Measurements from ENCODE around the gene CREB3L2.
"Not testable (repeated sequence)": the region's sequence is repeated elsewhere in the genome, so short reads cannot be mapped to it uniquely, and the experiment has no call there.

Gene CREB3L2

DNA sequence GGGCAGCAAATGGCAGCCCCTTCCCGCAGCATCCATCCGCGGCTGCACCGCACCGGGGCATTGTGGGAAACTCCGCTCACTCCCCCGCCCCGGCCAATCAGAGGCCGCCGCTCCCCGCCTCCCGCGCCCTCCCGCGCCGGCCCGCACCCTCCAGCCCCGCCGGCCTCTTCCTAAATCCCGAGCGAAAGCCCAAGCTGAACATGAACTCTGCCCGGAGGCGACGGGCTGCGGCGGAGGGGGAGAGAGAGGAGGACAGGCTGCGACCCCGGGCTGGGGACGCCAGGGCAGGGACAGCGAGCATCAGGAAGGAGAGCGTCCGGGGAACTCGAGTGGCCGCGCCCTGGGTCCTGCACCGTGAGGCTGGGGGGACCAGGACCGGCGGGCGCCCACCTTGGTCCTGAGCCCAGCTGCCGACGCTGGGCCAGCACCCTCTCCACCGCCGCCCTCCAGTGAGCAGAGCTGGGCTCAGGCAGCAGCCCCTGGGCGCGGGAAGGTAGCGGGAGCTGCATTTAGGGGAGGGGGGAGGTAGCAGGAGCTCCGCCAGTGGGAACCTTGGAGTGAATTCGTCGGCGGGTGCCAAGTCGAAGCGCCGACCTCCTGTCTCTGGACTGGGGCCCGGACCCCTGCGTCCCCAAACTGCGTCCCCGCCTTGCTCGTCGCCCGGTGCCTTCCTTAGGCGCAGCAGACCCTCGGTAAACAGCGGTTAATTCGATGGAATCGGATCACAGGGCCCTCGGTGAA is 154.9 kb downstream of the CREB3L2 start, which contains the start of gene DGKI:
DGKI (minus strand) TSS at position 148 of the 741 bp plus-strand sequence.
- no peak for DNase-seq (ENCODE audit: extremely low read depth in 1 of 2, low read depth in 1 of 2)

DNA sequence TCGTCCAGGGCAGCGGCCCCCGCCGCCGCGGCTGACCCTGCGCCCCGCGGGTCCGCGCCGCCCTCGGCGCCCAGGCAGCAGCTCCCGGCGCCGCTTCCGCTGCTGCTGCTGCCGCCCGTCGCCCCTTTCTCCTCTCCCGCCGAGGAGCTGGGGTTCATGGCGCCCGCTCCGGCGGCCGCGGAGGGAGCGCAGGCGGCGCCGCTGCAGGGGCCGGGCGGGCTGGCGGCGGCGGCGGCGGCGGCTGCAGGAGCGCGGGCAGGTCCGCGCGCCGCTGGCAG is 155.4 kb downstream of the CREB3L2 start:
- no peak for DNase-seq (ENCODE audit: extremely low read depth in 1 of 2, low read depth in 1 of 2)

DNA sequence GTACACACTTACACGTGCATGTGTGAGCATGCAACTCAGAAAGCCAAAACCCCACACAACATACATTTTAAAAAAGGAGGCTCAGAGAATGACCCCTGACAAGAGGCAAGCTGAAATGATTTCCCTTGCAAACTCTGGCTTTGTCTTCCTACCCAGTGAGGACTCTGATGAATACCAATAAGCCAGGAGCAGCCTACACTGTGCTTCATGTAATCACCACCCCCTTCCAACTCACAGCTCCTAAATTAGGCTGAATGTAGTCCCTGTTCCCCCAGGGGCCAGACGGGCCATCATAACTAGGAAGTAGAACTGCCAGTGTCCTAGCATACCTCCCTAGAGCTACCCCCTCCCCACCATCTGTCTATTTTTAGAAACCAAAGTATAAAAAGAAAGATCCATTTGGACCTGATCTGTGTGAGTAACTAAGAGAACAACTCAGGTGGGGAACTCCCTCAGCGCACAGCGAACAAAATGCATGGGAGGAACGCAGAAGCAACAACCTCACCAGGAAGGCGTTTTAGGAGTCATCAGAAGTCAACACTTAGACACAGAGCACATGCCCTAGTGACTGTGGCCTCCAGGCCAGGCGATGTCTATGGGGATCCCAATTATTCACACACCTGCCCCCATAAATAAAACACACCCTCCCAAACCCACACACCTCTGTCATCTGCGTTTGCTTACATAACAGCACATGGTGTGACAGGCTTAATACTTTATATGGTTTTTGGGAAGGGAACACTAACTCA is 157.0 kb downstream of the CREB3L2 start:
- no peak for DNase-seq (ENCODE audit: extremely low read depth in 1 of 2, low read depth in 1 of 2)

DNA sequence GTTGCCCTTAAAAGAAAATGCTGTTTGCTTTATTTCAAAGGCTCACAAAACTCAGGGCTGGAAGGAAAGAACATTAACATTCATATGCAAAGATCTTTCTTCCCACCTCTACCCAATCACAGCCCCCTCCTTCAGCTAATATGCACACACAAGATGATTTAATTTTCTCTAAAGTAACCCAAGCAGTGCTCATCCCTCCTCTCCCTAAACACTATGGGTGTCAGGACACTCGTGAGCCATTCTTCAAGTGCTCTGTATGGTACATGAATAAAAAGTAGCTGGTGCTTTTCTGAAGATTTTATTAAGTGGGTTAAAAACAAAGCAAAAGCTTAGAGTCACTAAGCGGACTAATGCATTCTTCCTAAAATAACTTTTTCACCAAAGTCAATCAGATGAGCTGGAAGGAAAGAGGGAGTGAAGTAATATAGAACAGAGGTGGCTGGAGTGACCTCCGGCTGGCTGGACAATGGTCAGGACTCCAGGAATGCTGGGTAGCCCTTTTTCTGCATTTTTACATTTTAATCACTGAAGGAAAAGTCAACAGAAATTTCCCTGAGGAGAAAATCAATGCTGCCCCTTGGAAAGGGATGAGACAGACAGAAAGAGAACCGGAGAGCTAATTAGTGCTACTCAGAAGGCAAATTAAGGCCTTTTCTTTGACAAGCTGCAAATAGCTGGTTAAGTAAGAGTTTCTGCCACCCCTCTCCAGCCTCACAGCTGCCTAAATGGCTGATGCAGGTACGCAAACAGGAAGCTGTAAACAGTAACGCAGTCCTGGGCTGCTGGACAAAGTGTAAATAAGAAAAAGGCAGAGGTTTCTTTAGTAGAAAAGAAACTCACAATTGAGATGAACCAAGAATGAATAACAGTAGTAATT is 161.7 kb downstream of the CREB3L2 start:
- no peak for DNase-seq (ENCODE audit: extremely low read depth in 1 of 2, low read depth in 1 of 2)

DNA sequence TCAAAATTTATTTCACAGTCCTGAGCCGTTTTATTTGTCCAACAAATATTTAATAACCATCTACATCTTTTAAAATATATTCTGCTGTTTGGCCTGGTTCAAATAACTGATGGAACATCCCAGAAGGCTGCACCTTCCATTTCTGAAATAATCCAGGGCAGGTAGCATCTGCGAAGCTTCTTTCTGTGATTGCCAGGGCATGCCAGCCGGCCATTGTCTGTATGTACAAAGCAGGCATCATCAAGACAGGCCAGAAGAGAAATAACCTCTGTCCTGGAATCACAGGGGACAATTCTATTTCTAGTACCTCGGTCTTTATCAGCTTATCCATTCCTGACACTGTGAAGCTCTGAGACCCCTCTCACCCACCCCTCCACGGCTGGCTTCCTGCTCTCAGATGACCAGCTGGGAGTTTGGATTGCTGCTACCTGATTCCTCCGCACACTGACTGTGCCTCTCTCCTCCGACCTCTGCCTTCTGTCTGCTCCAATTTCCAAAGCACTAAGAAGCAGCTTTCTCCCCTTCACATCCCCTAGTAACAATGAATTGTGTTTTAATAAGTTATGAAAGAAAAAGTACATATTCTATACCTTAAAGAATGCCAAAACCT is 163.1 kb downstream of the CREB3L2 start:
- no peak for DNase-seq (ENCODE audit: extremely low read depth in 1 of 2, low read depth in 1 of 2)

DNA sequence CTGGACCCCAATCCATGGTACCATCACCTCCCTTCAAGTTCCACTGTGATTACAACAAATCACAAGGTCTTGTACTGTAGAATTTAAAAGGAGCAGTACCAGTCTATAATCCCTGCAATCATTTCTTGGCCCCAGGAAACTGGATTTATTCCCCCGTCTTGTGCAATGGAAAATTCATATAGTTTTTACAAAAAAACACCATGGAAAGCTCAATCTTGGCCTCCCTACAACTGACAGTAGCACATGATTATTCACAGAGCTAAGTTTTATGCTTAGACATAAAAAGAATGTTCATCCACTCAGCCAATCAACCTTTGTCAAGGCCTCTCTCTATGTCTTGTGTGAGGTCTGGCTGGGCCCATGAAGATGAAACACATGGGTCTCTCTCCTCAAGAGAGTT is 165.3 kb downstream of the CREB3L2 start:
- no peak for DNase-seq (ENCODE audit: extremely low read depth in 1 of 2, low read depth in 1 of 2)

DNA sequence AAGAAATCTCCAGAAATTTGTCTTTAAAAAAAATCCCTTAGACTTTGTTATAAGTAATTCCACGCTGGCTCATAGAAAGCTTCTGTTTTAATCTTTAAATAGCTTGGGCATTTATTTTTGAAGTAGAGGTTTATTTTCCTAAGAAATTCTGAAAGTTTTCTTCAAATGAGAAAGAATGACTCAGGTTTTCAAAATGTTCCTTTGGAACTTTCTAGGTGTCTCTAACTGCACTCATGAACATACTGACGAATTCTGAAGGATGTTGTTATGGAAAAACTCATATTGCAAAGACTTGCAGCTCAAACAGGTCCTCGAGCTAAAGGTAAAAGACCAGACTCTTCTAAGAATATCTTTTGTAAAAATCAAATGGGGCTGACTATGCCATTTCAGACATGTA is 165.8 kb downstream of the CREB3L2 start:
- DNase-seq (ENCODE audit: extremely low read depth in 1 of 2, low read depth in 1 of 2) = no peak

DNA sequence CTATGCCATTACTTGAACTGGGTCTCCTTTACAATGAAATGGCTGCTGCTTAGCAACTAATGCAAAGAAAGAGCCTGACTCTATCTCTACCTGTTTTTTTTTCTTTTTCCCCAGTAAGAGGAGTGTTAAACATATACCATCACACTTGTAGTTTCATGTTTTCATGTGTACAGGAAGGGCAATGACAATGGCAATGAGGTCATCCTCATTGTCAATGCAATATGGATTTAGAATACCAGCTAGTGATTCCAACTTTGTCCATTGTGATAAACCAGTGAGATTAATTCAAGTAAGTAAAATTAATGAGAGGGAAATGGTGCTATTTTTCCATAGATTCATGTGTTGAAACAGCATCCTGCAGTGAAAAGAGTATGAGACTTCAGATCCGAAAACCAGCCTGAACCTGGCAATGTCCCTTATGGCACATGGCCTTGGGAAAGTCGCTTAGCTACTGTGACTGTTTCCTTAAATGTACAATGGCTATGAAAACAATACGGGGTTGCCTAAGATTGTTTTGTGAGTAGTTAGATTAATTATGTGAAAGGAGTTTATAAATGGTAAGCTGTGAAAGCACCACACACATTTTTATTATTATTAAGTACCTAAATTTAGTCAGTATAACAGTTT is 166.3 kb downstream of the CREB3L2 start:
- no peak for DNase-seq (ENCODE audit: extremely low read depth in 1 of 2, low read depth in 1 of 2)

DNA sequence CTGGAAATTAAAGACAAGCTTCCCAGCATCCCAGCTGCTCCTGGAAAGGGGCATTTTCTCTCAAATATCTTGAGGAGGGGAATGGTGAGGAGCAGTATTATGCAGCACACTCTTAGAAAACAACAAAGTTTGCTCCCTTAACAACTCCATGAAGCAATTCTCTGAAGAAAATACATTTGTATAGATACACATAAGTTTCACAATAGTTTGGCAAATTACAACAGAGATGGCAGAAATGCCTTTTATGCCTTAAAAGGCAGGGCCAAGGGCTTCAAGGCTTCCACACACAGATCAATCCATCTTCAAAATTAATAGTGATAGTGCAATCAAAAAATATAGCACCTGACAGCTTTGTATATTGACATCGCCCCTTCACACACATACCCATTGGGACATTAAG is 167.3 kb downstream of the CREB3L2 start:
- no peak for DNase-seq (ENCODE audit: extremely low read depth in 1 of 2, low read depth in 1 of 2)

DNA sequence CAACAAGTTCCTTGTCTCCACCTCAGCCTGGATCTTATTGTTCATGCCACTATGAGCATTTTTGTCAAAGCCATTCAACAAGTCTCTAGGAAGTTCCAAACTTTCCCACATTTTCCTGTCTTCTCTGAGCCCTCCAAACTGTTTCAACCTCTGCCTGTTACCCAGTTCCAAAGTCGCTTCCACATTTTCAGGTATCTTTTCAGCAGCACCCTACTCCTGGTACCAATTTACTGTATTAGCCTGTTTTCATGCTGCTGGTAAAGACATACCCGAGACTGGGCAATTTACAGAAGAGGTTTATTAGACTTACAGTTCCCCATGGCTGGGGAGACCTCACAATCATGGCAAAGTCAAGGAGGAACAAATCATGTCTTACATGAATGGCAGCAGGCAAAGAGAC is 168.9 kb downstream of the CREB3L2 start:
- not testable (repeated sequence) for DNase-seq (ENCODE audit: extremely low read depth in 1 of 2, low read depth in 1 of 2)

DNA sequence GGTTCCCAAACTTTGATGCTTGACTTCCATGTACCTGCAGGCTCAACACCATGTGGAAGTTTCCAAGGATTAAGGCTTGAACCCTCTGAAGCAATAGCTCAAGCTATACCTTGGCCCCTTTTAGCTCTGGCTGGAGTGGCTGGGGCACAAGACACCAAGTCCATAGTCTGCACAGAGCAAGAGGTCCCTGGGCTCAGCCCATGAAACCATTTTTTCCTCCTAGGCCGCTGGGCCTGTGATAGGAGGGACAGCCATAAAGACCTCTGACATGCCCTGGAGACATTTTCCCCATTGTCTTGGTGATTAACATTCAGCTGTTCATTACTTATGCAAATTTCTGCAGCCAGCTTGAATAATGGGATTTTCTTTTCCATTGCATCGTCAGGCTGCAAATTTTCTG is 169.5 kb downstream of the CREB3L2 start:
- no peak for DNase-seq (ENCODE audit: extremely low read depth in 1 of 2, low read depth in 1 of 2)

DNA sequence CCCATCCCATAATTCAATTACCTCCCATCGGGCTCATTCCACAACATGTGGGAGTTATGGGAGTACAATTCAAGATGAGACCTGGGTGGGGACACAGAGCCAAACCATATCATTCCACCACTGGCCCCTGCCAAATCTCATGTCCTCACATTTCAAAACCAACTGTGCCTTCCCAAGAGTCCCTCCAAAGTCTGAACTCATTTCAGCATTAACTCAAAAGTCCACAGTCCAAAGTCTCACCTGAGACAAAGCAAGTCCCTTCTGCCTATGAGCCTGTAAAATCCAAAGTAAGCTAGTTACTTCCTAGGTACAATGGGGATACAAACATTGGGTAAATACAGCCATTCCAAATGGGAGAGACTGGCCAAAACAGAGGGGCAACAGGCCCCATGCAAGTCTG is 170.3 kb downstream of the CREB3L2 start:
- not testable (repeated sequence) for DNase-seq (ENCODE audit: extremely low read depth in 1 of 2, low read depth in 1 of 2)

DNA sequence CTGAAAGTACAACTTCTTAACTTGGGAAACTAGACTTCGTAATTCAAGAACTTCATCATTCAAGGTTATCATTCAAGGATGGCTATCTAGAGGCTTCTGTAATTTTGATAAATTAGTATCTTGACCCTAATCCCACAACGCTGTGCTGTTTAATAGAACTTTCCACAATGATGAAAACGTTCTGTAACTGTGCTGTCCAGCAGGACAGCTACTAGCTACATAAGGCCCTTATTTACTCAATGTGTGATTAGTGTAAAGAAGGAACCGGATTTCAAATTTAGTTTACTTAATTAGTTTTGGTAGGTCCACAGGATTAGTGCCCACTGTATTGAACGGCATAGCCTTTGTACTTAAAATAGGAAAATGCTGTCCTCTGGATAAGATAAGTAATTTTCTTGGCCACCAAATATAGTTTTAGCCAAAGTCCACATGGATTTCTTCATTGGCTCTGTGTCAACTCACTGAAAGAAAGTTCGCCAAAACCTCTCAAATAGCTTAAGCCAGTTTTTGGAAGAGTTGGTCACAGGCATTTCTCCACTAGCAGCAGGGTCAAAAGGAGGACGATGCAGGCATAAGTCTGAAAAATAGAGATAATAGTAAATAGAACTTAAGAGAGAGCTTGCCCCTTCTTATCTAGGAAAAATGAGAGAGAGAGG is 172.4 kb downstream of the CREB3L2 start:
- DNase-seq (ENCODE audit: extremely low read depth in 1 of 2, low read depth in 1 of 2) = no peak

DNA sequence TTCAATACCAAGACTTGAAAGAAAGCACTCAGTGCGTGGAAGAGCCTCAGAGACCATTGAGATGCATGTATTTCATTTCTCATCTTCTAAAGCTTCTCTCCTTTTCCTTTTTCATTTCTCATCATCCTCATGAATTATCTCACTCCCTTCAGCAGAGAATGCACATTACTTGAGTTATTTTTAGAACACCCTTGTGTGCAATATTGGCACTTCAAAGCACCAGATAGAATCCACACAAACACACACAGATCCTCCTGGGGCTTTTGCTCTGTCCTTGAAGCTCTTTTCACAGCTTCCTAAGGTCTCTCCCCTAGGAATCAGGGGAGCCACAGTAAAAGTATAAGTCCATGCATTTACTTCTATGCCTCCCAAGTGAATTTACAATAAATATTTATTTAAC is 173.4 kb downstream of the CREB3L2 start:
- DNase-seq (ENCODE audit: extremely low read depth in 1 of 2, low read depth in 1 of 2) = no peak

DNA sequence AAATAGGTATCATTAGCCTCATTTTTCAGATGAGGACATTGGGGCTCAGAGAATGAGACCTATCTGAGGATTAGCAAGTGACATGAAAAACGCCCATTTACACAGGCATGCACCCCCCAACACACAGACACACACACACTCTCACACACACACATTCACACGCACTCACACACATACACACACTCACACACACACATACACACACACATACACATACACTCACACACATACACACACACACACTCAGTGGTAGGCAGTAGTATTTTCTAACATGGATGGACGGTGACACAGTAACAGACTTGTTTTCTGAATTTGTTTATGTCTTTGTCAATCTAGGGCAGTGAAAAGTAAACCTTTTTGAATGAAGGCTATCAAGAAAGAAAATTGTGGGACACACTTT is 176.4 kb downstream of the CREB3L2 start:
- DNase-seq (ENCODE audit: extremely low read depth in 1 of 2, low read depth in 1 of 2) = no peak
